Fibroblast of gingiva (primary cell): ENCODE results near the gene AP4B1.
A peak's percentile ranks its signal among the peaks of the same experiment; 100 is the strongest.

Experiments used
- DNase-seq: peaks from one replicate; pipeline ENCODE4 v3.0.0-alpha.2; 2011; ENCODE audit warnings: low read depth

AP4B1 gene

GRCh38 chr1:113858418-113858817 lies 46.2 kb downstream of the AP4B1 start:
- DNase-seq: no peak

GRCh38 chr1:113857776-113858175 lies 46.8 kb downstream of the AP4B1 start:
- no peak for DNase-seq

- DNase-seq: peak; percentile 16
Measured at GRCh38 chr1:113856401-113856790, 48.2 kb downstream of the AP4B1 start.

- DNase-seq: peak; percentile 49
Measured at GRCh38 chr1:113855630-113856400, 48.8 kb downstream of the AP4B1 start.

- no peak for DNase-seq
Measured at GRCh38 chr1:113854234-113854633, 50.4 kb downstream of the AP4B1 start.

GRCh38 chr1:113852694-113853093 lies 51.9 kb downstream of the AP4B1 start:
- peak; percentile 55 for DNase-seq

- DNase-seq: no peak
Measured at GRCh38 chr1:113850127-113850796, 54.3 kb downstream of the AP4B1 start.

GRCh38 chr1:113849072-113849471 lies 55.5 kb downstream of the AP4B1 start:
- DNase-seq: peak; percentile 57

GRCh38 chr1:113846391-113847035 lies 58.1 kb downstream of the AP4B1 start:
- no peak for DNase-seq
